GM18499 (cell line): ENCODE results near the gene RGS19.
A peak's percentile ranks its signal among the peaks of the same experiment; 100 is the strongest.

Source experiments
- ATAC-seq: cut with Tn5 transposase; IDR thresholded peaks from one replicate; pipeline ENCODE4 v1.9.1; 2021; ENCODE audit warnings: moderate number of reproducible peaks; ENCODE audit not compliant: insufficient read depth, unreplicated experiment

RGS19 gene

DNA sequence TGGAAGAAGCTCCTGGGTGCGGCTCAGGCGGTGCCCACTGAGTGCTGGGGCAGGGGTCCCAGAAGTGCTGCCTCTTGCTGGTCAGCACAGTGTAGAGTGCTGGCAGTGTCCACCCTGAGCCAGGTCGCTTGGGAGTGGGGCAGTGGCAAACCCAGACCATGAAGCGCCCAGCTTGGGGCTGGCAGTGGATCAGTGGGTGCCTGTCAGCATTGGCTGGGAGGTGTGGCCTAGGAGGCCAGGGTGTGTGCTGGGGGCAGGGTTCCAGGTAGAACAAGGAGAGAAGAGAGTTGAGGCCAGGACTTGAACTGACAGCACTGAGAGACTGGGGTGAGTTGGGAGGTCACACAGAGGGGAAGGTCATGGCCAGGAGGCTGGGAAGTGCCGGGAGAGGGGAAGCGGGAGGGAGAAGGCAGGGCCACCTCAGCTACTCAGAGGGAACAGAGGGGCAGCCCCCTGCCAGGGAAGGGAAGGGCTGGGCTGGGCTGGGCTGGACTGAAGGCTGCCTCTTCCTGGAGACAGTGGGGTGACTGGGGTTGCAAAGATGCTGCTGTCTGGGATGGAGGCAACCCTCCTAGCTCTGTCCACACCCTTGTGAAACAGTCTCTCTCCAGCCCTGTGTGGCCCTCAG lies 12.2 kb downstream of the RGS19 start:
- no peak for ATAC-seq

DNA sequence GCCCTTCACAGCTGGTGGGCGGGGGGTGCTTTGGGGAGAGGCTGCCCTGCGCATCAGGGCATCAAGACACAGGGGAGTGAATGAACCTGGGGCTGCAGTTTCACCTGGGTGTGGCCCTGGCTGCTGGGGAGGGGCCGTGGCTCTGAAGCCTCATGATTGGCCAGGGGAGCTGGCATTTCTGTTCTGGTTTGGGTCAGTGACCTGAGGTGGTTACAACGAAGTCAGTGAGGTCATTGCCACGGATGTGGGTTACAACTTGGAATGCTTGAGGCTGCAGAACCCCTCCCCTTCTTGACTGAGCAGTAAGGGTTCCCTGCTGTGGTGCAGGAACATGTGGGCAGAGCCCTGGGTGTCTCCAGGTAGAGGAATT lies 13.4 kb downstream of the RGS19 start:
- no peak for ATAC-seq

DNA sequence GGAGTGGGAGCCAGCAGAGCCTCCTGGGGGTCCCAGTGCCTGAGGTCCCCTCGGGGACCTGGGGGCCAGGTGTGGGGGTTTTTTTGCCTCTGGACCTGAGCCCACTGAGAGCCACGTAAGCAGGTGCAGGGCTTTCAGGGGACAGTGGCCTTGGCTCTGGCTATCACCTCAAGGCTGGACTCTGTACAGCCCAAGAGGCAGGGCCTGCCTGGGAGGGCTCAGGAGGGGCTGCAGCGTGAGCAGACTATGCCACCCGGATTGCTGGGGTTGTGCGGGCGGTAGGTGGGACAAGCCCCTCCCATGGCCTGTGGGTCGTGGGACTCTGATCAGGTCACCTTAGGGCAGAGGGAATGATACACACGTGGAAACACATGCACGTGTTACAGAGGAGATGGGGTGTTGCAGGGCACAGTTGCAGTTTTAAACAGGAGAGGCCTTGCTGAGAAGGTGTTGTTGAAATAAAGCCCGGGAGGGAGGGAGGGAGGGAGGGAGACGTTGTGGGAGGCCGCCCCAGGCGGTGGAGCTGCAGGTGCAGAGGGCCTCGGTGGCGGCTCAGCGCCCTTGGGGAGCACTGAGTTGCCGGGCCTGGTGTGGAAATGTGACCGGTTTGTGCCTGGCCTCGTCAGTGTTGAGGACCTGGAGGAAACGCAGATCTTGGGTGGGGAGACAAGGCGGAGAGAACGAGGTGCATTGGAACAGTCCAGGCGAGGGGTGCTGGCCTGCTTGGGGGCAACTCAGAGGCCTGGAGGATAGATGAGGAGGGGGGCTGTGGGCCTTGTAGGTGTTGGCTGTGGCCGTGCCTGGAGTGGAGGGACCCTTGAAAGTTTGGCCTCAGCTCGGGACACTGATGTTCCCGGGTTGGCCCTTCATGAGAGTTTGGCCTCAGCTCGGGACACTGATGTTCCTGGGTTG lies 14.0 kb downstream of the RGS19 start:
- no peak for ATAC-seq

DNA sequence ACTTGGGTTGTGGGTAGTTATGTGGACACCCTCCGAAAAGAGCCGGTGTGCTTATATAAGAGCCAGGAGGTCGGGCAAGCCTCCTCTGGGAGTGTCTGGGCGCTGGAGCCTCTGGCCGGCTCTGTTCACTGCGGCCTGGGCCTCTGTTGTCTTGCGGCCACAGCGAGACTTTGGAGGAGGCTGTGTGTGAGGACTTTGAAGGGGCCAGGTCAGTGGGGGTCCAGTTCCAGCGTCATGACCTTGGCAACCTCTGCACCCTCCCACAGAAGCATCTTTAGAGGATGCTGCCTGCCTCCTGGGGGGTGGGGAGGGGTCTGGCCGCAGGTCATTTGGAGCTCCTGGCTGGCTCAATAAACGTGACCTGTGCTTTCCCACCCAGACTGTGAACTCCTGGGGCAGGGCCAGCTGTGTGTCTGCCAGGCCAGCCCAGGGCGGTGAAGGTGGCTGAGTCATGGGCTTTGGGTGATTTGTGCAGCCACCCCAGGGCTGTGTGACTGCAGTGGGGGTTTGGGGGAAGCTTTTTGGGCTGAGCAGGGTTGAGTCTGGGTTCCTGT lies 15.1 kb downstream of the RGS19 start:
- no peak for ATAC-seq

DNA sequence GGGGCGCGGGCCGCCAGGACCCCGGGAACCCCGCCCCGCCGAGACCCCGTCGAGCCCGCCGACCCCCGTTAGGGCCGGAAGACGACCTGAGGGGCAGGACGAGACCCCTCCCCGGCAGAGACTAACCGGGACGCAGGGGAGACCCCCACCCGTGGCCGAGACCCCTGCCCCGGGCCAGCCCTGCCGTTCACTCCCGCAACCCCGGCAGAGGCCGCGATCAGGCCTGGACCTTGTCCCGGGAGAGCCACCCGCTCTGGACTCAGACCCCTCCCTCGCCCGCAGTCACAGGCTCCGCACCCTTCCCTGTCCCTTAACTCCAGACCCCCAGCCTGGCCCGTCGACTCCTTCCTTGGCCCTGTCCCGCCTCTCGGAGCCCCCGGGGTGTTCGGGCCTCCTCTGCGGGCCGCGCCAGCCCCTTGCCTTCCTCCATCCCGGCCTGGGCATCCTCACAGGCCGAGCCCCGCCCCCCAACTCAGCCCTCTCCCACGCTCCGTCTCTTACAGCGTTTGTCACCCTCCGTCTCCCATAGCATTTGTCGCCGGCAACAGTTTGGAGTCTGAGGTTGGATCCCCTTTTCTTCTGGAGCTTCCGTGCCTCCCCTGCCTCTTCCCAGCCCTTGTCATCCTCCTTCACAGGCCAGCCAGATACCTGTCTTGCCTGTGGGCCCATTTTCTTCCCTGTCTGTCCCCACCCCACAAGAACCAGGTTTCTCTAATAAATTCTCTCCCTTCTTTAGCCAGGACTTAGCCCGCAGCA lies 15.8 kb downstream of the RGS19 start:
- ATAC-seq, result no peak

DNA sequence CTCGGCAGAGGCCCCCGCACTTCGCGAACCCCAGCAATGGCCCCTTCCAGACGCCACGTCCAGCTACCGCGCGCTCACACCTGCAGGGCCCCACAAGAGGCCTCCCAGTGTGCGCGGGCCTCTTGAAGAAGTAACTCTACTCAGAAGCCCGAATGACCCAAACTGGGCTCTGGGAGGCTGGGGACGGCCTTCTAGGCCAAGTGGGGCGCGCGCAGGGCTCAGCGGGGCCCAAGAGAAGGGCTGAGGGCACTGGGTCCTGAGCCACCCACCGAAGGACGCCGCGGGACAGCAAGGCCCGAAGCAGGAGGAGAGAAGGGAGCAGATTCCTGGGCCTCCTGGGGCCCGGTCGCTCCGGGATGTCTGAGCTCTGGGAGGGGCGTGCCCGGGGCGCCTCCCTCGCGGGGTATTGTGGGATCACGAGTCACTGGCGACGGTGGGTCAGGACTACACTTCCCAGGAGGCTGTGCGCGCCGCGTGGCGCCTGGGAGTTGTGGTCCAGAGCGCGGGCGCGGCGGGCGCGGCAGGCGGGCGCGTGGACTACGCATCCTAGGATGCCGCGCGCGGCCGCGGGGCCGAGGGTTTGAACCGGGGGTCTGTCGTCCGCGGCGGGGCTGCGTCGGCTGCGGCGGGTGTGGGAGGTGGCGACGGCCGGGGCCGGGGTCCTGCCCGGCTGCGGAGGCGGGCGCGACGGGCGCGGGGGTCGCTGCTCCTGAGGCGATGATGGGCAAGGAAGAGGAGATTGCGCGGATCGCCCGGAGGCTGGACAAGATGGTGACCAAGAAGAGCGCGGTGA lies 16.5 kb downstream of the RGS19 start, which contains the start of gene TCEA2:
TSS of gene TCEA2 (plus strand) at position 603 of the 793 bp plus-strand sequence. CDS start at position 718, 115 bp downstream.
- peak; percentile 60 for ATAC-seq

DNA sequence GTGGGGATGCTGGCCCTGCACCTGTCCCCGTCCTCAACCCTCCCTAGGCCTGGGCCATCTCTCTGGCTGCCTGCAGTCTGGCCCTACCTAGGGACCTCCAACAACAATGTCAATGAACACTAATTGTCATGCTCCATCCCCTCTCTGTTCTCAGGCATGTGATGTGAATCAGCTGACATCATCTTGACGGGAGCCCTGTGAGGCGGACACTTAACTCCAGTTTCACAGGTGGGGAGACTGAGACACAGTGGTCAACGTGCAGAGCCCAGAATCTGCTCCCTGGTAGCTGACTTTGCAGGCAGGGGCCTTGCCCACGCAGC lies 17.1 kb downstream of the RGS19 start:
- no peak for ATAC-seq

DNA sequence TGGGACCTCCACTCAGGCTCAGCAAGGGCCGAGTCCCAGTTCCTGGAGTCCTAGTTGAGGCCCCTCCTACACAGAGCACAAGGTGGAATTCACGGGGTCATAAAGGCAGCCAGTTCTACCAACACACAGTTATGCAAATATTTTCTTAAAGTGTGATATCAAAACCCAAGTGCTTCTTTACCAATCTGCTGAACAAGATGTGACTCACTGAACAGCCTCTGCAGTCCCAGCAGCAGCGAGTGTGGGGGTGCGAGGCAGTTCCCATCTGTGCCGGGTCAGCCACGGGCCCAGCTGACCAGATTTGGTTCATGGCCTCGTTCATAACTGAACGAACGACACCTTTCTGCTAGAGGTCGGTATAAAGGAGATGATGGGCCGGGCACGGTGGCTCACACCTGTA lies 20.8 kb downstream of the RGS19 start:
- no peak for ATAC-seq

DNA sequence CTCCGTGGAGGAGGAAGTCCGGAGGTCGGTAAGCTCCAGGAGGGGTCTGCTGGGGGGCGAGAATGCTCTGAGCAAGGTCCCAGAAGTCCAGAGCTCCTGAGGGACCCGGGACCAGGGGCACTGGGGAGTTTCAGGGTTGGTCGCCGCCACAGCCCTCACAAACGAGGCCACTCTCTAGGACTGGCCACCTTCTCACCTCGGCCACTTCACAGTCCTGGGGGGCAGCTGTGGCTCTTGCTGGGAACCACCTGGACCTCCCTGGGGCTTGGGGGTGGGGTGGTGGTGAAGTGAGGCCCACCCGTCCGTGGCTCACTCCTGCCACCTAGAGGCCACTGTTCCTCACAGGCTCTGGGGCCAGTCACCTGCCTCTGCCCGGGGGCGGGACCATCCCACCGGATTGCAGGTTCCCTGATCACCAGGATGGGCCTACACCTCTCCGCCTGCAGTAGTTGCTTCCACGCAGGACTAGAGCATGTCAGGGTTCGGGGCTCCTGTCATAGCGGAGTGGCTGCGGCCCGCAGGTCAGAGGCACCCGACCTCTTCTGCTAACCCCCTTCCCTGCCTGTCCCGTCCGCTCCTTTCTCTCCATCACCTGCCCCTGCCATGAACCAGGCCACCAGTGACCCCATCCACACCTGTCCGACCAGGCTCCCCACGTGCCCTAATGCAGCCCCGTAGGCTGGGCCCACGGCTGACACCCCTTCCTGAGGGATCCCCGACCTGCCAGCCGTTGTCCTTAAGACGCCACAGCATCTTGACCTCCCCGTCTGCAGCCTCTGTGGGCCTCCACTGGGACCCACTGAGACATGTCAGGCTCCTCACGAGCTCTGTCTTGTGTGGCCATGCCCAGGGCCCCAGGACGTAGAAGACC lies 21.5 kb downstream of the RGS19 start:
- no peak for ATAC-seq

DNA sequence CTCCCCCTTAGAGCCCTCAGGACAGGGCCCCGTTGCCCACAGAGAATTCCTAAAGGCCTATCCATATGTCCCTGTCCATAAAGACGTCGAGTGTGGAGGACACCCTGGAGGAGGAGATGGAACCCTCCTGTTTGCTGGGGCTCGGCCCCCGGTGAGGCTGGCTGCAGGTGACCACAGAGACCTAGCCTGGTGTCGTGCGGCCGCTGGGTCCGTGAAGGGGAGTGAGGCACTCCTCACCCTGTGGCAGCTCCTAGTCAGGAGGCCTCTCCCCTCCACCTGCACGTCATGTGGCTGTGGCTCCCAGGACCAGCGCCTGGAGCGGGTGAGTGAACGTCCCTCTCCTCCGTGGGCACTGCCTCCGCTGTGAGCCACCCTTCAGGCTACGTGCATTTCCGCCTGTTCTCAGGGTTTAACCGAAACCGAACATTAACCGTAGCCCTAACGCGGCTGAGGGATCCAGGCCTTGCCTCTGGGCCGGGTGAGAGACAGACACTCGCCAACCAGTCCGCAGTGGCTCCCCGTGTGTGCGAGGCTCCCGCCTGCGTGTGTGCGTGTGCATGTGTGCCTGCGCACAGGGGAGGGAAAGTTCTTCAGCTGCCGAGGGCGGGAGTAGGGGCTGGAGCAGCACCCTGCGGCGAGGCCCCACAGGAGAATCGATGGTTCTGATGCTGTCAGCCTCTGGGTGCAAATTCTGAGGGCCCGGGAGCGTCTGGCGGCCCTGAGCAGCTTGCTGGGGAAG lies 22.3 kb downstream of the RGS19 start:
- no peak for ATAC-seq

DNA sequence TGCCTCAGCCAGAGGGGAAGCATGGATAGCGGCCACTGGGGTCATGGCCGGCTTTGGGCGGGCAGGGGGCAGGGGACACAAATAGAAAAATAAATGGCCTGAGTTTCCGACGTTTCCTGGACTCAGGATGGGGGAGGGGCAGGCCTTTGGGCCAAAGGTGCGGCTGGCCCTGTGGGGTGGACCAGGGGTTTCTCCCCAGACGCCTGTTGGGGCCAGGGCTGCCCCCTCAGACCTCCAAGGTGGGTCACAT lies 22.8 kb downstream of the RGS19 start:
- no peak for ATAC-seq

DNA sequence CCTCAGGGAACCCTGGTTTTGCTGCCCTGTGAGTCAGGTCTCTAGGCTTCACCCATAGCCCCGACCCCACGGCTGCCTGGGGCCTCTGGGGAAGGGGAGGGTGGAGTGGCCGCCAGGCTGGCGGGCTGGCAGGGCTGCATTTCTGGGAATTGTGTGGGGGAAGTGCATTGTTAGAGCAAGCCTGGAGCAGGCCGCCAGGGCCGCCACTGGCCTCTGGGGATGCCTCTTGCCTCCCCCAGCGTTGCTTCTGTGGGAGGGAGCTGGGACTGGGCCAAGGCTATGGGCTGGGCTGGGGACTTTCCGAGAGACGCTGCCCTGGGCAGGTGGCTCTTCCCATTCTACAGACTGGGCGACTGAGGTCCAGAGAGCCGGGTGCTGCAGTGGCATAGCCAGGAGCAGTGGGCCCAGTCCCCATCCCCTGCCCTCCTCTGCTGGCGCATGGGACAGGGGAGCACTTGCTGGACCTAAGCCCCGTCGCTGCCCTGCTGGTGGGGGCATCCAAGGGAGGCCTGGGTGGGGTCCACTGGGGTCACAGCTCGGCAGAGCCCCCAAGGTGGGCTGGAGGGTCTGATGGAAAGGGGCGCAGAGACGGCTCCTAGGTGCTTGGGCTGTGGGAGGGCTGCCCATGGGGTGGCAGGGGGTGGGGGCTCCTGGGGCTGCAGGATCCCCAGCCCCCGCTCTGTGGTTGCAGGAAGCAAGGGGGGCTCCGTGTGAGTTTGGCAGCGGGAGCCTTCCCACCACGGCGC lies 23.3 kb downstream of the RGS19 start:
- ATAC-seq, result no peak

DNA sequence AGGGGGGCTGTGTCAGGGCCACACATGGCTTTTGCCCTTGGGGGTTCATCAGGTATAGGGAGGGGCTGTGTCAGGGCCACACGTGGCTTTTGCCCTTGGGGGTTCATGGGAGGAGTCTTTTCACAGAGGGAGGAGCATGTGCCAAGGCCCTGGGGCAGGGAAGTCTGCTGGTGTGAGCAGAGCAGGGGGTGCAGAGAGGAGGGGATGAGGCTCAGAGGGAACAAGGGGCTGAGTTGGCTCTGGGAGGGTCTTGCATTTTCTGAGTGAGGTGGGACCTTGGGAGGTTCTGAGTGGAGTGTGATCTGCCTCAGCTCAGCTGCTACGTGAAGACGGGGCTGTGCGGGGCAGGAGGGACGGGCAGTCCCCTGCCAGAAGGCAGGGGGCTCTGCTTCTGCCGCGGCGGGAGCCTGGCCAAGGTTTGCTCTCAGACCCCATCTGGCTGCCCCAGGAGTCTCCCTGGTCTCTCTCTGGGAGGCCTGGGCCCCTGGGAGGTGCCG lies 23.9 kb downstream of the RGS19 start:
- no peak for ATAC-seq

DNA sequence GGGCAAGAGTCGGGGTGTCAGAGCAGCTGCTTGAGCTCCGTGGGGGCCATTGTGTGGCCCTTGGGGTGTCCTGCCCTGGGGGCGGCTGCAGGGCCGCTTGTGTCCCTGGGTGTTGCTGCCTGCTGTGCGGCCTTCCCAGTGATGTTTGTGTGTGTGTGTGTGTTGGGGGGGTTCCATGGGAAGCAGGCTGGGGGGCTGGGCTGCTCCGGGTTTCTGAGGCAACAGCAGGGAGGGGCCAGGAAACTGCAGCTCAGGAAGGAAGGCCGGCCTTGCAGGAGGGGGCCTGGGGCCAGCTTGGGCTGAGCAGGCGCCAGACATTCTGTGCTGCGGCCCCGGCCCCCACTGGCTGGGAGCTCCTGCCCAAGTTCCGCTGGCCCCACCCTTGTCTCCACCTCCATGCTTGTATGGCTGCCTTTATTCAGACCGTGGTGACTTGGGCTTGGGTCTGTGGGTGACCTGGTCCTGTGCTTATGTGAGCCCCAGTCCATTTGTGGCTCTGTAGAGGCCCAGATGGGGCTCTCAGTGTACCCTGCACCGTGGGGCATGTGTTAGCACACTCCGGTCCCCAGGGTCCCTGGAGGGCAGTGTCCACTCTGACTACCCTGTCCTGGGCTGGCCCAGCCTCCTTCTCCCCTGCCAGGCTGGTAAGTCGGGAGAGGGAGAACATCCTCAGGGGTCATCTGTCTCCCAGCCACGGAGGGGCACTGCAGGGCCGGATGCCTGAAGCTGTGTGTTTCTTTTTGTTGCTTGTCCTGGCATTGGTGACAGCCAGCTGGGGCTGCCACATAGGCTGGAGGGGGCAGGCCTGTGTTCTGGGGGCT lies 25.3 kb downstream of the RGS19 start:
- ATAC-seq, result no peak

DNA sequence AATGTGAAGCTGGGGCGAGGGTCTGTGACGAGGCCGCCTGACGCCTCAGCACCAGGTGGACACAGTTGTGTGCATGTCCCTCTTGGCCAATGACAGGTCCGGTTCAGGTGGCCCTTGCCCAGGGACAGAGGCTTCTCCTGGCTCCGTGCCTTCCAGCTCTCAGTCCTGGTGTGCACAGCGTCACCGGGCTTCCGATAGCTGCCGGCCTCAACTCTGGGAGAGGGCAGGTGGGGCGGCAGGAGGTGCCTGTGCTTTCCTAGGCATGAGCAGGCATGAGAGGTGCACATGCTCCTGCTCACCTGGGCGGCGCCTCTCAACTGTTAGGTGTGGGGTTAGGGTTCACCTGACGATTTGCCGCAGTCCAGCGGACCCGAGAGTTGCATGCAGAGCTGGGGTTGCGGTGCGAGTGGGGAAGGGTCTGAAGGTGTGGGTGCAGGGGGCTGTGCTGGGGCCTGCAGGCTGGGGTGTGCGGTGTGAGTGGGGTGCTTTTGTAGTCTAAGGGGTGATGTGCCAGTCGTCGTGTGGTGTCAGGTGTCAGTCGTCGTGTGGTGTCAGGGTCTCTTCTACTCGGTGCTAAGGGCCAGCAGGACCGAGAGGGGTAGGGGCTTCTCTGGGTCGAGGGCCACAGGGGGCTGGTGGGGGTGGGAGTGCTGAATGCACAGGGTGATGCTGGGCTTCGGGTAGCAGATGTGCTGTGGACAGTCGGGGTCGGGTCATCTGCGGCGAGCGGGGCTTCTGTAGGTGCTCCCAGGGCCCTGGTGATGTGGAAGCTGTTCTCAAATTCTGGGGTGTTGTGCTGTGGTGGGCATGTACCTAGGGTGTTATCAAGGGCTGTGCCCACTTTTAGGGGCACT lies 26.1 kb downstream of the RGS19 start:
- ATAC-seq, result no peak

DNA sequence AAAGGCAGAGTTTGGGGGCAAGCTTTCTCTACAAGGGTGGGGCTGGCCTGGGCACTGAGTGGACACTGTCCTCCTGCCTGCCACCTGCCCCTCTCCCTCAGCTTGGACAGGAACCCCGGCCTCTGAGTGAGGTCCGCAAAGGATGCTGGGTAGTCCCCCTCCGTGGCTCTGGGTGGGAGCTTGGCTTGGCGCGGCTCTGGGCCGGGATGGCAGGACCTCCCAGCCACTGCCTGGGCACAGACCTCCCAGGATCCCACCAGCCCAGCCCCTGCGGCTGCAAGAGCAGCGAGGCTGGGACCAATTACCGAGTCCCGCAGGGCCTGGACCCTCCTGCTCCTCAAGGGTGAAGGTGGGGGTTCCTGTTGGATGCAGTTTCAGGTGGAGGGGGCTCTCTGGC lies 27.0 kb downstream of the RGS19 start:
- ATAC-seq, result no peak
